ENCODE results near the gene MOSPD3. TPM values are rescaled to one million over a fixed set of nuclear protein-coding genes. Genes with fewer than 3 reads are reported as not detected.

The MOSPD3 gene
- polyA plus RNA-seq, 3 donors, result 12.7 to 15.5 (median 13.3) TPM

GRCh38 chr7:100588438-100588837, 23.9 kb upstream of the MOSPD3 start:
- Histone ChIP-seq H3K27ac (ENCODE audit: low read depth in 1 of 2, low read length in 2 of 2) (no peak overlapping the region), H3K36me3 (replicated peaks in 1 of 2; ENCODE audit: control insufficient read depth in 1 of 2, insufficient read depth in 2 of 2, low read length in 2 of 2) (no peaks in the 10 kb centered on the region), H3K4me2 (replicated peaks; ENCODE audit: extremely low read depth, low read length, poor library complexity, severe bottlenecking) (no peak overlapping the region), H4K20me1 (ENCODE audit: insufficient read depth, low read length) (peaks cover 19% of the 10 kb centered on the region), H3K79me2 (ENCODE audit: insufficient read depth, low read length) (peaks cover 18% of the 10 kb centered on the region), H3K9me3 (replicated peaks in 1 of 2; ENCODE audit: control insufficient read depth in 1 of 2, insufficient read depth in 1 of 2, low read length in 2 of 2) (no peaks in the 10 kb centered on the region), H3K9ac (ENCODE audit: insufficient read depth, low read length, poor library complexity, severe bottlenecking) (no peak overlapping the region), H3K27me3 (ENCODE audit: control insufficient read depth in 2 of 2, insufficient read depth in 2 of 2, low read length in 2 of 2) (peaks cover 0 to 14% of the 10 kb centered on the region in 2 donors), H3K4me3 (replicated peaks in 1 of 3; ENCODE audit: low read depth in 2 of 3, low read length in 3 of 3) (no peak overlapping the region), H2AFZ (ENCODE audit: insufficient read depth, low read depth, low read length, poor library complexity, severe bottlenecking) (no peak overlapping the region), H3K4me1 (ENCODE audit: control insufficient read depth in 1 of 2, insufficient read depth in 2 of 2, low read length in 2 of 2) (peaks cover 24 to 32% of the 10 kb centered on the region in 2 donors)
- Mint-ChIP-seq H3K27me3 (ENCODE audit: low read depth in 3 of 3) (peaks cover 11 to 25% (median 20%) of the 10 kb centered on the region in 3 donors), H3K4me1 (peaks cover 33% of the 10 kb centered on the region), H3K27ac (no peak overlapping the region), H3K9me3 (peaks cover 0 to 3% (median 0%) of the 10 kb centered on the region in 7 donors), H3K4me3 (no peak overlapping the region), H3K36me3 (peaks cover 3 to 5% of the 10 kb centered on the region in 2 donors)
- 40% methylated on average over 1 of the region's 1 CpG for WGBS (ENCODE audit: insufficient coverage)
- intact Hi-C loops (cut with micrococcal nuclease), result loop anchor here in 1 of 2 donors (5.0 to 10.0 kb wide), 2 partner anchors 51 to 656 kb away; partner anchors contain the start of genes AGFG2 and FIS1
- peak; percentile 56 for TF ChIP-seq CTCF (IDR thresholded peaks at IDR 0.05)
- DNase-seq, result peak in 2 of 3 donors; percentile 37 to 43

GRCh38 chr7:100589341-100589947, 22.9 kb upstream of the MOSPD3 start:
- Mint-ChIP-seq H3K4me1 (peaks cover 25% of the 10 kb centered on the region), H3K4me3 (no peak overlapping the region), H3K36me3 (peaks cover 3 to 5% of the 10 kb centered on the region in 2 donors), H3K27ac (no peak overlapping the region), H3K27me3 (ENCODE audit: low read depth in 3 of 3) (peaks cover 11 to 25% (median 20%) of the 10 kb centered on the region in 3 donors), H3K9me3 (peaks cover 0 to 3% (median 0%) of the 10 kb centered on the region in 7 donors)
- Histone ChIP-seq H3K79me2 (ENCODE audit: insufficient read depth, low read length) (peaks cover 16% of the 10 kb centered on the region), H3K9me3 (replicated peaks in 1 of 2; ENCODE audit: control insufficient read depth in 1 of 2, insufficient read depth in 1 of 2, low read length in 2 of 2) (no peaks in the 10 kb centered on the region), H2AFZ (ENCODE audit: insufficient read depth, low read depth, low read length, poor library complexity, severe bottlenecking) (no peak overlapping the region), H3K36me3 (replicated peaks in 1 of 2; ENCODE audit: control insufficient read depth in 1 of 2, insufficient read depth in 2 of 2, low read length in 2 of 2) (no peaks in the 10 kb centered on the region), H3K27me3 (ENCODE audit: control insufficient read depth in 2 of 2, insufficient read depth in 2 of 2, low read length in 2 of 2) (peaks cover 0 to 14% of the 10 kb centered on the region in 2 donors), H3K4me2 (replicated peaks; ENCODE audit: extremely low read depth, low read length, poor library complexity, severe bottlenecking) (no peak overlapping the region), H3K4me3 (replicated peaks in 1 of 3; ENCODE audit: low read depth in 2 of 3, low read length in 3 of 3) (no peak overlapping the region), H4K20me1 (ENCODE audit: insufficient read depth, low read length) (peaks cover 14% of the 10 kb centered on the region), H3K9ac (ENCODE audit: insufficient read depth, low read length, poor library complexity, severe bottlenecking) (no peak overlapping the region), H3K4me1 (ENCODE audit: control insufficient read depth in 1 of 2, insufficient read depth in 2 of 2, low read length in 2 of 2) (peaks cover 20 to 23% of the 10 kb centered on the region in 2 donors), H3K27ac (ENCODE audit: low read depth in 1 of 2, low read length in 2 of 2) (no peak overlapping the region)
- intact Hi-C loops (cut with micrococcal nuclease), result loop anchor here in 1 of 2 donors (5.0 to 10.0 kb wide), 2 partner anchors 52 to 655 kb away; partner anchors contain the start of genes AGFG2 and FIS1
- no peak for DNase-seq
- 63% methylated on average over 7 of the region's 7 CpGs for WGBS (ENCODE audit: insufficient coverage)
- no peak for TF ChIP-seq CTCF (IDR thresholded peaks at IDR 0.05)

Data from CD14-positive monocyte (primary cell).